Subcutaneous adipose tissue (tissue), 4 donors: ENCODE measurements around the gene PROM2. TPM values are rescaled to one million over a fixed set of nuclear protein-coding genes. Genes with fewer than 3 reads are reported as not detected.

Experiments
- total RNA-seq, 4 donors: library from RNA; depleted of rRNA; stranded (reverse); fragments of >200 nt; gene quantifications; one replicate each; pipeline ENCODE4 v1.1.0, GENCODE V29; 2016
- TF ChIP-seq, protein P1 (sequence below): fragments of 450-650 bp; IDR thresholded peaks from one replicate; pipeline ENCODE4 v1.5.1; 2016; ENCODE audit warnings: low read depth, mild to moderate bottlenecking, control low read depth, antibody characterized with exemption, moderate library complexity

Gene PROM2
- total RNA-seq, 4 donors from 2014 or later: 0.44 to 1.3 (median 0.84) TPM

DNA sequence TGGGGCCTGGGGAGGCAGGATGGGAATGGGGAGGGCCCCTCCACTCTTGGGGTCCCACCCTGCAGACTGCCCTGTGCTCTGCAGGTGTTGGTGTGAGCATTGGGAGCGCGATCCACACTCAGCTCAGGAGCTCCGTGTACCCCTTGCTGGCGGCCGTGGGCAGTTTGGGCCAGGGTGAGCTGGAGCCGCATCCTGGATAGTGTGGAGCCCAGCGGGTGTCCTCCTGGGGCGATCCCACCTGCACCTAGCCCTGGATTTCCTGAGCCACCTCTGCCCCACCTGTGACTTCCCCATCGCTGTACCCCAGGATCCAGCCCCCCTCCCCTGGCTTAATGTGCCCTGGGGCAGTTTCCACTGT lies 2.6 kb downstream of the PROM2 start:
- TF ChIP-seq, protein P1, sequence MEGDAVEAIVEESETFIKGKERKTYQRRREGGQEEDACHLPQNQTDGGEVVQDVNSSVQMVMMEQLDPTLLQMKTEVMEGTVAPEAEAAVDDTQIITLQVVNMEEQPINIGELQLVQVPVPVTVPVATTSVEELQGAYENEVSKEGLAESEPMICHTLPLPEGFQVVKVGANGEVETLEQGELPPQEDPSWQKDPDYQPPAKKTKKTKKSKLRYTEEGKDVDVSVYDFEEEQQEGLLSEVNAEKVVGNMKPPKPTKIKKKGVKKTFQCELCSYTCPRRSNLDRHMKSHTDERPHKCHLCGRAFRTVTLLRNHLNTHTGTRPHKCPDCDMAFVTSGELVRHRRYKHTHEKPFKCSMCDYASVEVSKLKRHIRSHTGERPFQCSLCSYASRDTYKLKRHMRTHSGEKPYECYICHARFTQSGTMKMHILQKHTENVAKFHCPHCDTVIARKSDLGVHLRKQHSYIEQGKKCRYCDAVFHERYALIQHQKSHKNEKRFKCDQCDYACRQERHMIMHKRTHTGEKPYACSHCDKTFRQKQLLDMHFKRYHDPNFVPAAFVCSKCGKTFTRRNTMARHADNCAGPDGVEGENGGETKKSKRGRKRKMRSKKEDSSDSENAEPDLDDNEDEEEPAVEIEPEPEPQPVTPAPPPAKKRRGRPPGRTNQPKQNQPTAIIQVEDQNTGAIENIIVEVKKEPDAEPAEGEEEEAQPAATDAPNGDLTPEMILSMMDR: no peak

GRCh38 chr2:95277246-95277906 lies 3.1 kb downstream of the PROM2 start:
- TF ChIP-seq, protein P1: no peak

DNA sequence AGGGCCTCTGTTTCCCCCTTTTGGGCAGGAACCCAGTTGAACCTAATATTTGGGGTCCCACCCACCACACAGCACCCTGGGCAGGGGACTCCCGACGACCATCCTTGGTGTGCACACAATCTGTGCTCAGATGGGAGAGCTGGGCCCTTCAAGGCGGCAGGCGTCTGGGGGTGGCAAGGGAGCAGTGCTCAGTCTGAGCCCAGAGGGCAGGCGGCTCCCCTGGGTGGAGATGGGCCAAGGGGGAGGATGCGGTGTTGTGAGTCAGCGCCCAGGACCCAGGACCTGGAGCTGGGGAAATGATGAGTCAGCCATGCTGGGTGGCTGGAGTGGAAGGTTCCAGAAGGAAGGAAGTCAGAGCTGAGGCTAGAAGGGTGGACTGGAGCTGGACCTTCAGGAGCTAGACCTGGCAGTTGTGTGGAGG lies 3.8 kb downstream of the PROM2 start:
- TF ChIP-seq, protein P1: no peak

DNA sequence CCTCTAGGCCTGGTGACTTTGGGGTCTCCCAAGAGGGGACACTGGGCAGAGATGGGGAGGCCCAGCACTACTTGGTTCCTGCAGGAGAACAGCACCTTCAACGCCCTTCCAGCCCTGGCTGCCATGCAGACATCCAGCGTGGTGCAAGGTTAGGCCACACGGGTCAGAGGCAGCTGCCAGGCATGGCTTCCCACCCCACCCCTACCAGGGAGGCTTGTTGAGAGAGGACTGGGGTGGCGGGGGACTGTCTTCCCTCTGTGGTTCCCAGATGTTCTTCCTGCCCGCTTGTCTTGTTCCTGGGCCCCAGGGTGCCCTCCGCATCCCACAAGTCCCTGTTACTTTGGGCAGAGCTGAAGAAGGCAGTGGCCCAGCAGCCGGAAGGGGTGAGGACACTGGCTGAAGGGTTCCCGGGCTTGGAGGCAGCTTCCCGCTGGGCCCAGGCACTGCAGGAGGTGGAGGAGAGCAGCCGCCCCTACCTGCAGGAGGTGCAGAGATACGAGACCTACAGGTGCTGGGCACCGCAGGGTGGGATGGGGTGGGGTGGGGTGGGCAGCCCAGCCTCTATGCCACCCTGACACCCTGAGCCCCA lies 4.5 kb downstream of the PROM2 start:
- TF ChIP-seq, protein P1: no peak

GRCh38 chr2:95279435-95280035 lies 5.3 kb downstream of the PROM2 start:
- TF ChIP-seq, protein P1: no peak

GRCh38 chr2:95281071-95281470 lies 6.8 kb downstream of the PROM2 start:
- TF ChIP-seq, protein P1: no peak

GRCh38 chr2:95281786-95282185 lies 7.5 kb downstream of the PROM2 start:
- TF ChIP-seq, protein P1: no peak
